Duodenal mucosa (tissue), 2 donors: ENCODE results near the gene OR51B4.
"Not testable (repeated sequence)": the region's sequence is repeated elsewhere in the genome, so short reads cannot be mapped to it uniquely, and the experiment has no call there.

ENCODE experiments used
- H3K27ac ChIP-seq: one replicate; pipeline ENCODE4 v1.7.0; 2013; ENCODE audit warnings: low read depth, low read length
- H3K27me3 ChIP-seq, 2 donors: one replicate each; pipeline ENCODE4 v1.7.0; 2013; ENCODE audit warnings: low read length in 2 of 2, control low read depth in 1 of 2; ENCODE audit not compliant: insufficient read depth in 2 of 2, control insufficient read depth in 1 of 2
- H3K36me3 ChIP-seq, 2 donors: one replicate each; pipeline ENCODE4 v1.7.0; 2013; ENCODE audit warnings: low read length in 2 of 2, control low read depth in 1 of 2; ENCODE audit not compliant: insufficient read depth in 2 of 2, control insufficient read depth in 1 of 2
- H3K4me1 ChIP-seq, 2 donors: one replicate each; pipeline ENCODE4 v1.7.0; 2013; ENCODE audit warnings: low read length in 2 of 2, control low read depth in 1 of 2; ENCODE audit not compliant: insufficient read depth in 2 of 2, control insufficient read depth in 1 of 2
- H3K4me3 ChIP-seq, 2 donors: one replicate each; pipeline ENCODE4 v1.7.0; 2013; ENCODE audit warnings: low read length in 2 of 2, low read depth in 1 of 2
- H3K9ac ChIP-seq, 2 donors: one replicate each; pipeline ENCODE4 v1.7.0; 2013; ENCODE audit warnings: low read length in 2 of 2, low read depth in 1 of 2
- H3K9me3 ChIP-seq, 2 donors: one replicate each; pipeline ENCODE4 v1.7.0; 2013; ENCODE audit warnings: low read length in 2 of 2, control low read depth in 1 of 2; ENCODE audit not compliant: control insufficient read depth in 1 of 2

The OR51B4 gene

GRCh38 chr11:5254646-5255413, 46.9 kb downstream of the OR51B4 start, which contains the start of gene HBG2:
HBG2 (minus strand) TSS chr11:5254781; CDS start chr11:5254728, 53 bp downstream.
- not testable (repeated sequence) for H3K4me3 ChIP-seq, H3K27me3 ChIP-seq, H3K9ac ChIP-seq, H3K4me1 ChIP-seq, H3K9me3 ChIP-seq, H3K36me3 ChIP-seq, H3K27ac ChIP-seq

- not testable (repeated sequence) for H3K4me3 ChIP-seq, H3K4me1 ChIP-seq
Observed at GRCh38 chr11:5254023-5254422, 47.7 kb downstream of the OR51B4 start.

GRCh38 chr11:5253440-5253839, 48.3 kb downstream of the OR51B4 start:
- H3K4me1 ChIP-seq, H3K9ac ChIP-seq, H3K27me3 ChIP-seq, H3K9me3 ChIP-seq, H3K4me3 ChIP-seq, H3K36me3 ChIP-seq, H3K27ac ChIP-seq: not testable (repeated sequence)

More at GRCh38 chr11:5254023-5254422, 47.7 kb downstream of the OR51B4 start:
- H3K27me3 ChIP-seq, H3K9me3 ChIP-seq, H3K36me3 ChIP-seq, H3K27ac ChIP-seq, H3K9ac ChIP-seq: not testable (repeated sequence)

GRCh38 chr11:5252919-5253265, 48.9 kb downstream of the OR51B4 start:
- Histone ChIP-seq H3K27me3 (no peaks in the 10 kb centered on the region), H3K4me3 (no peak overlapping the region), H3K4me1 (no peaks in the 10 kb centered on the region), H3K36me3 (no peaks in the 10 kb centered on the region), H3K9ac (no peak overlapping the region), H3K27ac (no peak overlapping the region), H3K9me3 (no peaks in the 10 kb centered on the region)

GRCh38 chr11:5252192-5252918, 49.4 kb downstream of the OR51B4 start:
- H3K4me1 ChIP-seq: no peaks in the 10 kb centered on the region
- no peak overlapping the region for H3K4me3 ChIP-seq
- H3K9ac ChIP-seq: no peak overlapping the region
- no peak overlapping the region for H3K27ac ChIP-seq
- H3K36me3 ChIP-seq: no peaks in the 10 kb centered on the region
- H3K27me3 ChIP-seq: no peaks in the 10 kb centered on the region
- H3K9me3 ChIP-seq: no peaks in the 10 kb centered on the region

GRCh38 chr11:5251746-5252145, 50.0 kb downstream of the OR51B4 start:
- Histone ChIP-seq H3K36me3 (no peaks in the 10 kb centered on the region), H3K27me3 (no peaks in the 10 kb centered on the region), H3K9ac (no peak overlapping the region), H3K4me3 (no peak overlapping the region), H3K4me1 (no peaks in the 10 kb centered on the region), H3K9me3 (no peaks in the 10 kb centered on the region), H3K27ac (no peak overlapping the region)
